Endodermal cell (in vitro differentiated cells): ENCODE data around the gene NRXN3. TPM values are rescaled to one million over a fixed set of nuclear protein-coding genes. Genes with fewer than 3 reads are reported as not detected.

Experiments used
- DNase-seq: peaks from one replicate; pipeline ENCODE4 v3.0.0-alpha.2; 2017
- H3K27ac ChIP-seq: 2 replicates; pipeline ENCODE4 v1.5.1; 2013; ENCODE audit warnings: mild to moderate bottlenecking, low read depth, low read length, moderate library complexity
- H3K27me3 ChIP-seq: 2 replicates; pipeline ENCODE4 v1.6.1; 2013; ENCODE audit warnings: mild to moderate bottlenecking, low read length, moderate library complexity; ENCODE audit not compliant: insufficient read depth, control insufficient read depth, poor library complexity, severe bottlenecking
- H3K36me3 ChIP-seq: 2 replicates; pipeline ENCODE4 v1.7.0; 2013; ENCODE audit warnings: mild to moderate bottlenecking, low read length, moderate library complexity; ENCODE audit not compliant: control insufficient read depth, insufficient read depth
- H3K4me1 ChIP-seq: one replicate; pipeline ENCODE4 v1.7.0; 2013; ENCODE audit warnings: low read length; ENCODE audit not compliant: control insufficient read depth, insufficient read depth
- H3K4me3 ChIP-seq: 2 replicates; pipeline ENCODE4 v1.5.1; 2013; ENCODE audit warnings: mild to moderate bottlenecking, low read length, moderate library complexity
- H3K9ac ChIP-seq: 2 replicates; pipeline ENCODE4 v1.6.1; 2013; ENCODE audit warnings: mild to moderate bottlenecking, low read length, moderate library complexity; ENCODE audit not compliant: poor library complexity, severe bottlenecking; ENCODE audit errors: extremely low read depth
- H3K9me3 ChIP-seq: 2 replicates; pipeline ENCODE4 v1.6.1; 2013; ENCODE audit warnings: mild to moderate bottlenecking, low read length, moderate library complexity; ENCODE audit not compliant: control insufficient read depth
- H3K27ac Mint-ChIP-seq: 2 replicates; pipeline ENCODE4 v1.8.0; 2020; ENCODE audit warnings: mixed read lengths
- H3K27me3 Mint-ChIP-seq: 2 replicates; pipeline ENCODE4 v1.8.0; 2021; ENCODE audit warnings: mild to moderate bottlenecking, mixed read lengths; ENCODE audit not compliant: insufficient read depth
- H3K36me3 Mint-ChIP-seq: 2 replicates; pipeline ENCODE4 v1.8.0; 2020; ENCODE audit warnings: low read depth, mixed read lengths
- H3K4me1 Mint-ChIP-seq: 2 replicates; pipeline ENCODE4 v1.8.0; 2020; ENCODE audit warnings: mixed read lengths
- H3K4me3 Mint-ChIP-seq: 2 replicates; pipeline ENCODE4 v1.8.0; 2020; ENCODE audit warnings: mild to moderate bottlenecking, moderate library complexity, mixed read lengths
- H3K9me3 Mint-ChIP-seq: 2 replicates; pipeline ENCODE4 v1.8.0; 2020; ENCODE audit warnings: mild to moderate bottlenecking, mixed read lengths
- WGBS, 2 experiments: methylation state at CpG; one replicate each; pipeline versions ENCODE4 v1.1.5 to v1.1.7; 2013; ENCODE audit warnings: missing lambda C conversion rate in 2 of 2, mixed read lengths in 1 of 2; ENCODE audit not compliant: insufficient coverage in 1 of 2, insufficient read length in 1 of 2; 5-methylcytosine and 5-hydroxymethylcytosine counted together
- total RNA-seq, 2 donors: library from RNA; stranded (reverse); fragmentation: NEBNext Ultra II Directional in 1 of 2; extraction: Animal tissue kit (Norgen Biotek cat#: 25700) in 1 of 2; gene quantifications; 2 replicates in 1 of 2; 3 replicates in 1 of 2; pipeline ENCODE4 v1.2.1, GENCODE V29; 2021
- TF ChIP-seq, protein P1 (sequence below): fragments of 200-600 bp; sonication (generic); conservative IDR thresholded peaks from 2 replicates; pipeline ENCODE4 v1.5.0; 2021; ENCODE audit warnings: antibody characterized with exemption, mild to moderate bottlenecking

Gene NRXN3
- total RNA-seq, 2 donors from 2014 or later = 20.9 to 21.4 TPM

- Mint-ChIP-seq H3K36me3 (peaks cover under 1% of the 10 kb centered on the region), H3K4me3 (no peak overlapping the region), H3K4me1 (peaks cover 63% of the 10 kb centered on the region), H3K27ac (no peak overlapping the region), H3K9me3 (peaks cover 3% of the 10 kb centered on the region), H3K27me3 (peaks cover 9% of the 10 kb centered on the region)
- Histone ChIP-seq H3K36me3 (no peaks in the 10 kb centered on the region), H3K4me3 (no peak overlapping the region), H3K9me3 (no peaks in the 10 kb centered on the region), H3K27me3 (no peaks in the 10 kb centered on the region), H3K9ac (no peak overlapping the region), H3K27ac (no peak overlapping the region), H3K4me1 (peaks cover 9% of the 10 kb centered on the region)
- TF ChIP-seq, protein P1, sequence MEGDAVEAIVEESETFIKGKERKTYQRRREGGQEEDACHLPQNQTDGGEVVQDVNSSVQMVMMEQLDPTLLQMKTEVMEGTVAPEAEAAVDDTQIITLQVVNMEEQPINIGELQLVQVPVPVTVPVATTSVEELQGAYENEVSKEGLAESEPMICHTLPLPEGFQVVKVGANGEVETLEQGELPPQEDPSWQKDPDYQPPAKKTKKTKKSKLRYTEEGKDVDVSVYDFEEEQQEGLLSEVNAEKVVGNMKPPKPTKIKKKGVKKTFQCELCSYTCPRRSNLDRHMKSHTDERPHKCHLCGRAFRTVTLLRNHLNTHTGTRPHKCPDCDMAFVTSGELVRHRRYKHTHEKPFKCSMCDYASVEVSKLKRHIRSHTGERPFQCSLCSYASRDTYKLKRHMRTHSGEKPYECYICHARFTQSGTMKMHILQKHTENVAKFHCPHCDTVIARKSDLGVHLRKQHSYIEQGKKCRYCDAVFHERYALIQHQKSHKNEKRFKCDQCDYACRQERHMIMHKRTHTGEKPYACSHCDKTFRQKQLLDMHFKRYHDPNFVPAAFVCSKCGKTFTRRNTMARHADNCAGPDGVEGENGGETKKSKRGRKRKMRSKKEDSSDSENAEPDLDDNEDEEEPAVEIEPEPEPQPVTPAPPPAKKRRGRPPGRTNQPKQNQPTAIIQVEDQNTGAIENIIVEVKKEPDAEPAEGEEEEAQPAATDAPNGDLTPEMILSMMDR = no peak
- no peak for DNase-seq
- 72% methylated on average over 3 of the region's 3 CpGs; no CpG with 5 or more reads in 1 of the 2 experiments for WGBS, 2 experiments
Measured at GRCh38 chr14:79542121-79542520, 1371.9 kb downstream of the NRXN3 start.

- 95 to 100% methylated on average over 1 of the region's 1 CpG for WGBS, 2 experiments
- Mint-ChIP-seq H3K9me3 (no peaks in the 10 kb centered on the region), H3K4me3 (no peak overlapping the region), H3K27ac (no peak overlapping the region), H3K27me3 (peaks cover 12% of the 10 kb centered on the region), H3K36me3 (no peaks in the 10 kb centered on the region), H3K4me1 (peaks cover 68% of the 10 kb centered on the region)
- no peaks in the 10 kb centered on the region for H3K36me3 ChIP-seq
- peaks cover 9% of the 10 kb centered on the region for H3K4me1 ChIP-seq
- H3K4me3 ChIP-seq = no peak overlapping the region
- DNase-seq = no peak
- H3K9me3 ChIP-seq = no peaks in the 10 kb centered on the region
- no peak overlapping the region for H3K27ac ChIP-seq
- TF ChIP-seq, protein P1 = no peak
- H3K27me3 ChIP-seq = no peaks in the 10 kb centered on the region
- no peak overlapping the region for H3K9ac ChIP-seq
Measured at GRCh38 chr14:79543348-79543747, 1373.2 kb downstream of the NRXN3 start.

DNA sequence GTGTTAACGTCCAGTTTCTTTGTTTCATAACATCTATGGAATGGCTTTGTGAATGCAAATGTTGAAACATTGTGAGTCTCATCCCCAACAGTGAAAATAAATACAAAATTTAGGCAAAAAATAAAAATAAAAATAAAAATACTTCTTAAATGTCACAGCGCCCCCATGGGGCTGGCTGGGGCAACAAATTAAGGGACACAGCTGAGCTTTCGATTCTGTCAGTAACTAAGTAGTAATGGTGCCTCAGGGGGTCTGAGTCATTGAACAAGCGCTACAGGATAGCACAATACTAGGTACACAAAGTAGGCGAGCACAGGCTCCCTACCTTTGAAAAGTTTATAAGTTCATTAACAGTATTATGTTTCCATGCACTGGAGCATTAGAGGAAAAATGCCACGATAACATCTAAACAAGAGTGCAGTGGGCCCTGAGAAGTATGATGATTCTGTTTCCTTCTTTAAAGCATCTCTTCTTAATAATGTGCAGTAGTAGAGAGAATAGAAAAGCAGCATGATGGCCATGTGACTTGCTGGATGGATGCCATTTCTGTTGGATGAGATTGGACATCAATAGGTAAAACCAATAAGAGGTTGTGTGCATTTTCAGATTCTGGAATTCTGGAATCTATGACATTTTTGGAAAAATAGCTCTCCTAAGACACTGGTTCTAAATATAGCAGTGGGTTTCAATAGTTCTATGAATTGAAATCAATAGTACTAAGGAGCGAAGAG is 1374.0 kb downstream of the NRXN3 start:
- Mint-ChIP-seq H3K36me3 (no peaks in the 10 kb centered on the region), H3K27ac (no peak overlapping the region), H3K4me3 (no peak overlapping the region), H3K9me3 (no peaks in the 10 kb centered on the region), H3K4me1 (peaks cover 73% of the 10 kb centered on the region), H3K27me3 (peaks cover 12% of the 10 kb centered on the region)
- peaks cover 9% of the 10 kb centered on the region for H3K4me1 ChIP-seq
- TF ChIP-seq, protein P1 = peak; percentile 97
- DNase-seq = peak; percentile 83
- H3K27me3 ChIP-seq = no peaks in the 10 kb centered on the region
- 46 to 55% methylated on average over 6 to 7 of the region's 7 CpGs for WGBS, 2 experiments
- no peaks in the 10 kb centered on the region for H3K36me3 ChIP-seq
- H3K9ac ChIP-seq = no peak overlapping the region
- no peak overlapping the region for H3K4me3 ChIP-seq
- no peaks in the 10 kb centered on the region for H3K9me3 ChIP-seq
- H3K27ac ChIP-seq = no peak overlapping the region
